ENCODE results near the gene MCCC2. TPM values are rescaled to one million over a fixed set of nuclear protein-coding genes. Genes with fewer than 3 reads are reported as not detected.
"Not testable (repeated sequence)": the region's sequence is repeated elsewhere in the genome, so short reads cannot be mapped to it uniquely, and the experiment has no call there.

The MCCC2 gene
- total RNA-seq, 2 donors from 2014 or later, result 50.4 to 64.2 TPM

- DNase-seq (ENCODE audit: low spot score) (no peak), ATAC-seq (no peak)
- H3K36me3 Mint-ChIP-seq, result peaks cover 21% of the 10 kb centered on the region
- peaks cover 29 to 34% of the 10 kb centered on the region in 2 donors for H3K4me1 Mint-ChIP-seq (ENCODE audit: low read depth in 2 of 2)
- H3K4me3 Mint-ChIP-seq, result no peak overlapping the region
- no peaks in the 10 kb centered on the region for H3K9me3 Mint-ChIP-seq
- H3K27me3 Mint-ChIP-seq, result no peaks in the 10 kb centered on the region
- peak overlapping the region in 1 of 2 donors; percentile 34 for H3K27ac Mint-ChIP-seq
Observed at GRCh38 chr5:71621268-71621667, 34.1 kb downstream of the MCCC2 start.

DNA sequence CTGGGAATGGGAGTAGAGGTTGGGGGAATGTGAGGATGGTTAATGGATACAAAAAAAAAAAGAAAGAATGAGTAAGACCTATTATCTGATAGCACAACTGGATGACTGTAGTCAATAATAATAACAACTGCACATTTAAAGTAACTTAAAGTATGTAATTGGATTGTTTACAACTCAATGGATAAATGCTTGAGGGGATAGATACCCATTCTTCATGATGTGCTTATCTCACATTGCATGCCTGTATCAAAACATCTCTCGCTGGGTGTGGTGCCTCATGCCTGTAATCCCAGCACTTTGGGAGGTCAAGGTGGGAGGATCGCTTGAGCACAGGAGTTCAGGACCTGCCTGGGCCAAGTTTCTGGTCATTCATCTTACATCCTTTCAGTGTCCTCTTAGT lies 34.6 kb downstream of the MCCC2 start:
- Mint-ChIP-seq H3K9me3 (no peaks in the 10 kb centered on the region), H3K27ac (no peak overlapping the region), H3K4me1 (ENCODE audit: low read depth in 2 of 2) (peaks cover 26 to 33% of the 10 kb centered on the region in 2 donors), H3K4me3 (no peak overlapping the region), H3K36me3 (peaks cover 16% of the 10 kb centered on the region), H3K27me3 (no peaks in the 10 kb centered on the region)
- ATAC-seq (no peak), DNase-seq (ENCODE audit: low spot score) (no peak)

GRCh38 chr5:71623221-71623794 lies 36.2 kb downstream of the MCCC2 start:
- Mint-ChIP-seq H3K4me1 (ENCODE audit: low read depth in 2 of 2) (peaks cover 22 to 29% of the 10 kb centered on the region in 2 donors), H3K9me3 (no peaks in the 10 kb centered on the region), H3K27me3 (no peaks in the 10 kb centered on the region), H3K36me3 (peaks cover 19% of the 10 kb centered on the region), H3K27ac (peak overlapping the region; percentile 81 to 95), H3K4me3 (peak overlapping the region; percentile 66)
- ATAC-seq (peak; percentile 91 to 95), DNase-seq (ENCODE audit: low spot score) (peak; percentile 63)

DNA sequence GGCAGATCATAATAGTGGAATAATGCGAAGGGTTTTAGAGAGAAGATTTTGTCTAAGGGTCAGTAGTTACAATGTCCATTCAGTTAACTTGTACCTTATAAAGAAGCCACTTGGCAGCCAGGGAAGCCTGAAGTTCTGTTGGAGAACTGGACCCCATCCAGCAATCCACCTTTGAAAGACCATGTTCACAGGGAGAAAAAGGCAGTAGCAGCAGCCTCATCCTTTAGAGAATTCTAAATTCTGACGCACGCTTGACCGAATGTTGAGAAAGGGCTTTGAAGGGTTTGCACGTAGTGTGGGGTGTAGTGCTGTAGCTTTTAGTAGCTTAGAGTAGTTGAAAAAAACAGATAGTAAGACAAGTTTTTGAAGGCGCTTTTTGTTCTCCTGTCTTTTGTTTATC lies 42.8 kb downstream of the MCCC2 start:
- Mint-ChIP-seq H3K27ac (no peak overlapping the region), H3K36me3 (peaks cover 30% of the 10 kb centered on the region), H3K4me1 (ENCODE audit: low read depth in 2 of 2) (peaks cover 9 to 12% of the 10 kb centered on the region in 2 donors), H3K9me3 (no peaks in the 10 kb centered on the region), H3K27me3 (no peaks in the 10 kb centered on the region), H3K4me3 (no peak overlapping the region)
- DNase-seq (ENCODE audit: low spot score), result no peak
- ATAC-seq, result no peak

DNA sequence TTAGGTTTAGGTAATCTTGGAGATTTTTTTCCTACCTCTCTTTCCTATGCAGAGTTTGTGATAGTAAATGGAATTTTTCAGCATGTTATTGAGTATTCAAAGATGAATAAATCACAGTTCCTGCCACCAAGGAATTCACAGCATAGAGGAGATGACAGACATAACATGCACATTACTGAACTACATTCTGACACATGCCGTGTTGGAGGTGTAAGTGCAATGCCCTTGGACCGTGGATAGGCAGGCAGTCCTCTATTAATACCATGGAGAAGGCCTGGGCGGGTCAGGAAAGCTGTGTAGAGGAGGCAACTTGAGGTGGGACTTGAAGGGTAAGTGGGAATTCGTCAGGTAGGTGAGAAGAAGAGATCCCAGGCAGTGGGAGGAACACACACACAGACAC lies 43.9 kb downstream of the MCCC2 start:
- Mint-ChIP-seq H3K27me3 (no peaks in the 10 kb centered on the region), H3K9me3 (no peaks in the 10 kb centered on the region), H3K36me3 (peaks cover 32% of the 10 kb centered on the region), H3K4me3 (no peak overlapping the region), H3K27ac (no peak overlapping the region), H3K4me1 (ENCODE audit: low read depth in 2 of 2) (peaks cover 7 to 9% of the 10 kb centered on the region in 2 donors)
- DNase-seq (ENCODE audit: low spot score), result no peak
- ATAC-seq, result no peak

GRCh38 chr5:71632168-71632567 lies 45.0 kb downstream of the MCCC2 start:
- ATAC-seq (no peak), DNase-seq (ENCODE audit: low spot score) (no peak)
- H3K4me1 Mint-ChIP-seq (ENCODE audit: low read depth in 2 of 2), result peaks cover 7 to 9% of the 10 kb centered on the region in 2 donors
- peak overlapping the region in 1 of 2 donors; percentile 53 for H3K27ac Mint-ChIP-seq
- H3K36me3 Mint-ChIP-seq, result peaks cover 28% of the 10 kb centered on the region
- H3K4me3 Mint-ChIP-seq, result no peak overlapping the region
- H3K9me3 Mint-ChIP-seq, result no peaks in the 10 kb centered on the region
- H3K27me3 Mint-ChIP-seq, result no peaks in the 10 kb centered on the region

- peak overlapping the region in 1 of 2 donors; percentile 53 for H3K27ac Mint-ChIP-seq
- peaks cover 7 to 9% of the 10 kb centered on the region in 2 donors for H3K4me1 Mint-ChIP-seq (ENCODE audit: low read depth in 2 of 2)
- no peaks in the 10 kb centered on the region for H3K27me3 Mint-ChIP-seq
- no peak overlapping the region for H3K4me3 Mint-ChIP-seq
- peaks cover 27% of the 10 kb centered on the region for H3K36me3 Mint-ChIP-seq
- H3K9me3 Mint-ChIP-seq, result no peaks in the 10 kb centered on the region
- ATAC-seq (peak in 1 of 2 donors; percentile 54), DNase-seq (ENCODE audit: low spot score) (no peak)
Observed at GRCh38 chr5:71633255-71634155, 46.4 kb downstream of the MCCC2 start.

- Mint-ChIP-seq H3K27me3 (no peaks in the 10 kb centered on the region), H3K36me3 (peaks cover 19% of the 10 kb centered on the region), H3K9me3 (no peaks in the 10 kb centered on the region), H3K4me1 (ENCODE audit: low read depth in 2 of 2) (peaks cover 3 to 7% of the 10 kb centered on the region in 2 donors), H3K27ac (no peak overlapping the region), H3K4me3 (no peak overlapping the region)
- ATAC-seq, result no peak
- no peak for DNase-seq (ENCODE audit: low spot score)
Observed at GRCh38 chr5:71637133-71637532, 50.0 kb downstream of the MCCC2 start.

DNA sequence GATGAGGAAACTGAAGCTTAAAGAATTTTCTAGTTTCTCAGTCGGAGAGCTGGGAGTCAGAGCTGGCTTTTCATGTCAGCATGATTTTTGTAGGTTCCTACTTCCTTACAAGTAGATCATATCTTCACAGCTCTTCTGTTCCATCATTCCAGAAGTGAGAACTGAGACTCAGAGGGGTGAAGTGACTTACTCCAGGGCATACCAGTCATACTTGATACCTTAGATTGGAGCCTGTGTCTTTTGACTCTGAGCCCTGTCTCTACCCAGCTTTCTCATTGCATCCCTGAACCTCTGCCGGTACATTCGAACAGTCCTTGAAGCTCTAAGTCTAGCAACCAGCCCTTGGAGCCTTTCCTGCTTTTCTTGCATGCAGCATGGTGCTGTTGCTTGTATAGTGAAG lies 53.3 kb downstream of the MCCC2 start:
- Mint-ChIP-seq H3K27me3 (no peaks in the 10 kb centered on the region), H3K27ac (no peak overlapping the region), H3K4me3 (no peak overlapping the region), H3K36me3 (peaks cover 6% of the 10 kb centered on the region), H3K4me1 (ENCODE audit: low read depth in 2 of 2) (no peaks in the 10 kb centered on the region), H3K9me3 (no peaks in the 10 kb centered on the region)
- DNase-seq (ENCODE audit: low spot score) (no peak), ATAC-seq (no peak)

DNA sequence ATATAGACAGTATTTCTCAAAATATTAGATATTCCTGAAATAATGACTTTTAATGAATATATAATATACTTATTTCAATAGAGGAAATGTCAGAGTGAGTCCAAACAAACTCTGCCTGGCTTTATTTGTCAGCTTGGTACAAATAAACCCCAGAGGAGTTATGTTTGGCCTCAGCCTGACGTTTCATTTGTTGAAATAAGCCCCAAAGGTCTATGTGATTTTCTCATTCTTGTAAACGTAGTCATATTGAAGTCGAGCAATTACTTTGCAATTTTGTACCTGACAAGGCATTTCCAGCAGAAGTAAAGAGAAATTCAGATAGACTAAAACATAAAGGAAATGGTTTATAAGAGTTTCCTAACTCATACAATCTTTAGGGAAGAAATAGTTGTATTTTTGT lies 57.9 kb downstream of the MCCC2 start:
- peaks cover 26% of the 10 kb centered on the region for H3K36me3 Mint-ChIP-seq
- H3K4me1 Mint-ChIP-seq (ENCODE audit: low read depth in 2 of 2), result peaks cover 0 to 3% of the 10 kb centered on the region in 2 donors
- no peaks in the 10 kb centered on the region for H3K27me3 Mint-ChIP-seq
- H3K9me3 Mint-ChIP-seq, result no peaks in the 10 kb centered on the region
- no peak overlapping the region for H3K27ac Mint-ChIP-seq
- H3K4me3 Mint-ChIP-seq, result no peak overlapping the region
- DNase-seq (ENCODE audit: low spot score) (no peak), ATAC-seq (no peak)

DNA sequence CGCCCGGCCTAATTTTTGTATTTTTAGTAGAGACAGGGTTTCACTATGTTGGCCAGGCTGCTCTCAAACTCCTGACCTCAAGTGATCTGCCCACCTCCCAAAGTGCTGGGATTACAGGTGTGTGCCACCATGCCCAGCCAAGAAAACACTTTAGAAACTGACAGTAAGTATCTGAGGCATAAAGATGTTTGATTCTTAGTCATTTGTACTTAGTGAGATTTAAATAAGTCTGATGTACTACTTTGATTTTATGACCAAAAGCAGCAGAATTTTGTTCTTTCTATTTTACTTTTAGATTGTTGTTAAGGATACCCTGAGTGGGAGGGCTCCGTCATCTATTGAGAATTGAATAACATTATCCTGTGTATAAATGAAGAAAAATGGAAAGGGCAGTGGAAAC lies 63.8 kb downstream of the MCCC2 start:
- peaks cover 40% of the 10 kb centered on the region for H3K36me3 Mint-ChIP-seq
- not testable (repeated sequence) for H3K4me3 Mint-ChIP-seq; H3K27me3 Mint-ChIP-seq; H3K4me1 Mint-ChIP-seq (ENCODE audit: low read depth in 2 of 2); H3K9me3 Mint-ChIP-seq; DNase-seq (ENCODE audit: low spot score); ATAC-seq; H3K27ac Mint-ChIP-seq

GRCh38 chr5:71651579-71651978 lies 64.4 kb downstream of the MCCC2 start:
- H3K4me3 Mint-ChIP-seq, result no peak overlapping the region
- H3K36me3 Mint-ChIP-seq, result peaks cover 36% of the 10 kb centered on the region

DNA sequence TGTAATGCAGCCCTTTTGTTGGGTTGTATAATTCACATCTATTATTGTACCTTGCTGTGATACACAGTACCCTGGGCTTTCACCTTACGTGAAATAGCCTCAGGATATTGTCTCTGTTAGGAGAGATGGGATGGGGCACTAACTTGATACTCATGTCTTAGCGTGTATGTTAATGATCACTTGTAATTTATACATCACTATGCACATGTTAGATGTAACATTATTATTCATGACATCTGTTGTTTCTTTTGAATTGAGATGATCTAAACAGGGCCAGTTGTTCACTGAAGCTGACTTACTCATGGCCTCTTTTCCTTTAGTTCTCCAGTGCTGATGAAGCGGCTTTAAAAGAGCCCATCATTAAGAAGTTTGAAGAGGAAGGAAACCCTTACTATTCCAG lies 65.2 kb downstream of the MCCC2 start:
- Mint-ChIP-seq H3K9me3 (no peaks in the 10 kb centered on the region), H3K4me1 (ENCODE audit: low read depth in 2 of 2) (no peaks in the 10 kb centered on the region), H3K36me3 (peaks cover 34% of the 10 kb centered on the region), H3K4me3 (no peak overlapping the region), H3K27ac (no peak overlapping the region), H3K27me3 (no peaks in the 10 kb centered on the region)
- ATAC-seq (no peak), DNase-seq (ENCODE audit: low spot score) (no peak)

More at GRCh38 chr5:71651579-71651978, 64.4 kb downstream of the MCCC2 start:
- Mint-ChIP-seq H3K4me1 (ENCODE audit: low read depth in 2 of 2) (no peaks in the 10 kb centered on the region), H3K27ac (peak overlapping the region in 1 of 2 donors; percentile 10), H3K9me3 (no peaks in the 10 kb centered on the region), H3K27me3 (no peaks in the 10 kb centered on the region)
- ATAC-seq, result no peak
- DNase-seq (ENCODE audit: low spot score), result no peak

- peaks cover 34% of the 10 kb centered on the region for H3K36me3 Mint-ChIP-seq
- ATAC-seq (no peak), DNase-seq (ENCODE audit: low spot score) (no peak)
- no peaks in the 10 kb centered on the region for H3K27me3 Mint-ChIP-seq
- no peaks in the 10 kb centered on the region for H3K9me3 Mint-ChIP-seq
- no peaks in the 10 kb centered on the region for H3K4me1 Mint-ChIP-seq (ENCODE audit: low read depth in 2 of 2)
- H3K27ac Mint-ChIP-seq, result no peak overlapping the region
- H3K4me3 Mint-ChIP-seq, result no peak overlapping the region
Observed at GRCh38 chr5:71652803-71653543, 65.8 kb downstream of the MCCC2 start.
